ENCODE results near the gene SPTBN5. TPM values are rescaled to one million over a fixed set of nuclear protein-coding genes. Genes with fewer than 3 reads are reported as not detected.
A peak's percentile ranks its signal among the peaks of the same experiment; 100 is the strongest.

The SPTBN5 gene
- total RNA-seq (1 to 10 TPM; 1.4 to 3.1 TPM), polyA plus RNA-seq (ENCODE audit: insufficient read depth, low read depth, low replicate concordance) (1.4 TPM)
- long read RNA-seq, donor 1: 0 reads
- long read RNA-seq, donor 2: 0 reads

DNA sequence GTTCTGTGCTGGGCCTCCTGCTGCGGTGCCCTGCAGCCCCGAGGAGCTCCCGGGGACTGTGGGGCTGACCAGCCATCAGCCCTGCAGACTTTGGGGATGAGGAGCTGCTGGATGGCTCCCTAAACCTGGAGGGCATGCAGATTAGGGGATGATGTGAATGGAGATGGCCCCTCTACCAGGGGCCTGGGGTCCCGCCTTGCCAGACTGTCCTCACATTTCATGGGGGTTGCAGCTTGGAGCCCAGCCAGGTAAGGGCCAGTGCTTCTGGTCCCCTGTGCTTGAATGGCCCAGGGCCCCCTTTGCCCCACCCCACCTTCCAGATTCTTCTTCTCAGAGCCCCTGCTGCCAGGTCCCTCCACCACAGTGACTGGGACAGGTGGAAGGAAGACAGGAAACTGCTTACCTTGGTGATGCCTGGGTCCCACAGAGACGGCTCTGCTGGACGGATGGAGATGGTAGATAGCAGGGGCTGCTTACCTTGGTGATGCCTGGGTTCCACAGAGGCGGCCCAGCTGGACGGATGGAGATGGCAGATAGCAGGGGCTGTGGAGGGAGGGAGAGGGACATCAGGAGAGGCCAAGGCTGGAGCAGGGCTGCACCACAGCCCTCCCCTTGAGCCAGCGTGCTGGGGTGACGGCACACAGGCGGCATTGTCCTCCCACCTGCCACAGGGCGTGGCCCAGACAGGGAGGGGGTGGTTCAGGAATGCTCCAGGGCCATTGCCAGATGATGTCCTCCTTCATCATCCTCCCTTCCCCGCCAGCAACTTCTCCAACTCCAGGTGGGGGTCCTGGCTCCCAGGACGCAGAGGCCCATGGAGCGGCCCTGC, at the start of gene SPTBN5:
Gene SPTBN5, minus strand, starts transcription at position 632 of the 829 bp plus-strand sequence. Its CDS starts 556 bp downstream, at position 76.
- no peaks in the 10 kb centered on the region for H3K27me3 ChIP-seq
- H3K4me1 ChIP-seq: peaks cover 12% of the 10 kb centered on the region
- H3K9me3 ChIP-seq: no peaks in the 10 kb centered on the region
- intact Hi-C loops (cut with DNase I; ENCODE audit: low total_unique reads): no loop called here
- TF ChIP-seq, protein P1, sequence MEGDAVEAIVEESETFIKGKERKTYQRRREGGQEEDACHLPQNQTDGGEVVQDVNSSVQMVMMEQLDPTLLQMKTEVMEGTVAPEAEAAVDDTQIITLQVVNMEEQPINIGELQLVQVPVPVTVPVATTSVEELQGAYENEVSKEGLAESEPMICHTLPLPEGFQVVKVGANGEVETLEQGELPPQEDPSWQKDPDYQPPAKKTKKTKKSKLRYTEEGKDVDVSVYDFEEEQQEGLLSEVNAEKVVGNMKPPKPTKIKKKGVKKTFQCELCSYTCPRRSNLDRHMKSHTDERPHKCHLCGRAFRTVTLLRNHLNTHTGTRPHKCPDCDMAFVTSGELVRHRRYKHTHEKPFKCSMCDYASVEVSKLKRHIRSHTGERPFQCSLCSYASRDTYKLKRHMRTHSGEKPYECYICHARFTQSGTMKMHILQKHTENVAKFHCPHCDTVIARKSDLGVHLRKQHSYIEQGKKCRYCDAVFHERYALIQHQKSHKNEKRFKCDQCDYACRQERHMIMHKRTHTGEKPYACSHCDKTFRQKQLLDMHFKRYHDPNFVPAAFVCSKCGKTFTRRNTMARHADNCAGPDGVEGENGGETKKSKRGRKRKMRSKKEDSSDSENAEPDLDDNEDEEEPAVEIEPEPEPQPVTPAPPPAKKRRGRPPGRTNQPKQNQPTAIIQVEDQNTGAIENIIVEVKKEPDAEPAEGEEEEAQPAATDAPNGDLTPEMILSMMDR (IDR thresholded peaks at IDR 0.05): no peak
- no peak for TF ChIP-seq POLR2A (IDR thresholded peaks at IDR 0.05)
- DNase-seq: no peak
- 79 to 85% methylated on average over 12 to 15 of the region's 15 CpGs for WGBS, 2 donors
- no peak within 1 kb of the TSS for H3K4me3 ChIP-seq
- no peaks in the 10 kb centered on the region for H3K36me3 ChIP-seq (ENCODE audit: low read depth, missing control alignments)
- H3K27ac ChIP-seq: peak within 1 kb of the TSS in 1 of 2 donors; percentile 36

DNA sequence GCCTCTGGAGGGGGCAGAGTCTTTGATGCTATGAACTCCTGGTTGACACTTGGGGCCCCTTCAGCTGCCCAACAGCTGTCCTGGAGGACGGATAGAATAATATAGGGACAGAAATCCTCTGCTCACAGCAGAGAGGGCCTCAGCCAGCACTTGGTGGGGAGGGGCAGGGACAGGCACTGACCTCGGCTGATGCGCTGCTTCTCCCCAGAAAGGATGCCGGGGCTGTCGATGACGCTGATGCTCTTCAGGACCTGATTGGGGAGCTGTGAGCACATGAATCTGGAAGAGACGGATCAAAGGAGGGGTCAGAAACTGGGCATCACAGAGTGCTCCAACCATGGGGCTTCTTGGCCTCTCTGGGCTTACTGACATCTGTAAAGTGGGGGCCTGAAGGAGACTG, 49.0 kb upstream of the SPTBN5 start:
- TF ChIP-seq, protein P1 (IDR thresholded peaks at IDR 0.05): no peak
- TF ChIP-seq POLR2A (IDR thresholded peaks at IDR 0.05): no peak
- Histone ChIP-seq H3K4me3 (no peak overlapping the region), H3K4me1 (peaks cover 10% of the 10 kb centered on the region), H3K27me3 (no peaks in the 10 kb centered on the region), H3K36me3 (ENCODE audit: low read depth, missing control alignments) (no peaks in the 10 kb centered on the region), H3K9me3 (no peaks in the 10 kb centered on the region), H3K27ac (no peak overlapping the region)
- WGBS, 2 donors: 83 to 88% methylated on average over 7 of the region's 7 CpGs
- DNase-seq: no peak
- intact Hi-C loops (cut with DNase I; ENCODE audit: low total_unique reads): no loop called here

GRCh38 chr15:41941644-41942415, 48.0 kb upstream of the SPTBN5 start:
- TF ChIP-seq, protein P1 (IDR thresholded peaks at IDR 0.05): no peak
- TF ChIP-seq POLR2A (IDR thresholded peaks at IDR 0.05): no peak
- DNase-seq: no peak
- intact Hi-C loops (cut with DNase I; ENCODE audit: low total_unique reads): no loop called here
- peaks cover 10% of the 10 kb centered on the region for H3K4me1 ChIP-seq
- H3K4me3 ChIP-seq: no peak overlapping the region
- H3K27ac ChIP-seq: no peak overlapping the region
- no peaks in the 10 kb centered on the region for H3K36me3 ChIP-seq (ENCODE audit: low read depth, missing control alignments)
- H3K27me3 ChIP-seq: no peaks in the 10 kb centered on the region
- WGBS, 2 donors: 90 to 91% methylated on average over 21 to 22 of the region's 22 CpGs
- H3K9me3 ChIP-seq: no peaks in the 10 kb centered on the region

GRCh38 chr15:41940441-41940857, 46.6 kb upstream of the SPTBN5 start:
- TF ChIP-seq, protein P1 (IDR thresholded peaks at IDR 0.05): no peak
- TF ChIP-seq POLR2A (IDR thresholded peaks at IDR 0.05): no peak
- Histone ChIP-seq H3K27me3 (no peaks in the 10 kb centered on the region), H3K27ac (no peak overlapping the region), H3K36me3 (ENCODE audit: low read depth, missing control alignments) (no peaks in the 10 kb centered on the region), H3K4me3 (no peak overlapping the region), H3K9me3 (no peaks in the 10 kb centered on the region), H3K4me1 (peaks cover 10% of the 10 kb centered on the region)
- WGBS, 2 donors: 91 to 94% methylated on average over 13 of the region's 13 CpGs
- DNase-seq: no peak
- intact Hi-C loops (cut with DNase I; ENCODE audit: low total_unique reads): no loop called here

Measured in testis (tissue), 5 donors.